GM19452 (cell line): ENCODE measurements around the gene INTS6L.

Experiments used
- ATAC-seq: cut with Tn5 transposase; IDR thresholded peaks from one replicate; pipeline ENCODE4 v1.9.1; 2021; ENCODE audit not compliant: unreplicated experiment

The INTS6L gene, protein sequence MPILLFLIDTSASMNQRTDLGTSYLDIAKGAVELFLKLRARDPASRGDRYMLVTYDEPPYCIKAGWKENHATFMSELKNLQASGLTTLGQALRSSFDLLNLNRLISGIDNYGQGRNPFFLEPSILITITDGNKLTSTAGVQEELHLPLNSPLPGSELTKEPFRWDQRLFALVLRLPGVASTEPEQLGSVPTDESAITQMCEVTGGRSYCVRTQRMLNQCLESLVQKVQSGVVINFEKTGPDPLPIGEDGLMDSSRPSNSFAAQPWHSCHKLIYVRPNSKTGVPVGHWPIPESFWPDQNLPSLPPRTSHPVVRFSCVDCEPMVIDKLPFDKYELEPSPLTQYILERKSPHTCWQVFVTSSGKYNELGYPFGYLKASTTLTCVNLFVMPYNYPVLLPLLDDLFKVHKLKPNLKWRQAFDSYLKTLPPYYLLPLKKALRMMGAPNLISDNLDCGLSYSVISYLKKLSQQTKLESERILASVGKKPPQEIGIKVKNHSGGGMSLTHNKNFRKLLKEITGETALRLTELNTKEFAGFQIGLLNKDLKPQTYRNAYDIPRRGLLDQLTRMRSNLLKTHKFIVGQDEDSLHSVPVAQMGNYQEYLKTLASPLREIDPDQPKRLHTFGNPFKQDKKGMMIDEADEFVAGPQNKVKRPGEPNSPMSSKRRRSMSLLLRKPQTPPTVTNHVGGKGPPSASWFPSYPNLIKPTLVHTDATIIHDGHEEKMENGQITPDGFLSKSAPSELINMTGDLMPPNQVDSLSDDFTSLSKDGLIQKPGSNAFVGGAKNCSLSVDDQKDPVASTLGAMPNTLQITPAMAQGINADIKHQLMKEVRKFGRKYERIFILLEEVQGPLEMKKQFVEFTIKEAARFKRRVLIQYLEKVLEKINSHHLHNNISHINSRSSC

DNA sequence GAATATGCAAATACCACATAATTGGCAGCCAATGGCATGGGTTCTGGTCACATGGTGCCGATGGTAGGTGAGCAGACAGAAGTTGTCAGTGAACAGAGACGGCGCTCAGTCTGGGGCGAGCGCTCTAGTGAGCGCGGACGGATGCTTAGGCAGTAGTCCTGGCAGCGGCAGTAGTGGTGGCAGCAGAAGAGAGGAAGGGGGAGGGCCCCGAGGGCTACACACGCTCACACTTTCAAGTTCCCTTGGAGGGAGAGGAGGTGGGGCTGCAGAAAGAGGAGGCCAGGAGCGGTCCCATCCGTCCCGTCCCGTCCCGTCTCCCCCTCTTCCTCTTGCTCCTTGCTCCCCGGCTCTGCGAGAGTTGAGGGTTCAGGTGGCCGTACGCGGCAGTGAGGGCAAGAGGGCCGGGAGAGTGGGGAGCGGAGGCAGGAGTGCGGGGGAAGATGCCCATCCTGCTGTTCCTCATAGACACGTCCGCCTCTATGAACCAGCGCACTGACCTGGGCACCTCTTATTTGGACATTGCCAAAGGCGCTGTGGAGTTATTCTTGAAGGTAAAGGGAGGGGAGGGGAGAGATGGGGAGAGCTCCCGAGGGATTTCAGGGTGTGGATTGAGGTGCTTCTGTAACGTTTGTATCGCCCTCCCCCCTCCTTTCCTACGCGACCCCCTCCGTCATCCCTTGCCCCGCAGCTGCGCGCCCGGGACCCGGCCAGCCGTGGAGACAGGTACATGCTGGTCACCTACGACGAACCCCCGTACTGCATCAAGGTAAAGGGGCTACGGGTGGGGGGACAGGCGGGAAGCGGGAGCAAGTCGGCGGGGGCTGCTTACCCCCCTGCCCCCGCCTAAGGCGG, at the start of gene INTS6L:
INTS6L (plus strand) TSS at position 108 of the 852 bp plus-strand sequence; CDS start at position 441, 333 bp downstream.
- ATAC-seq, result peak; percentile 76

DNA sequence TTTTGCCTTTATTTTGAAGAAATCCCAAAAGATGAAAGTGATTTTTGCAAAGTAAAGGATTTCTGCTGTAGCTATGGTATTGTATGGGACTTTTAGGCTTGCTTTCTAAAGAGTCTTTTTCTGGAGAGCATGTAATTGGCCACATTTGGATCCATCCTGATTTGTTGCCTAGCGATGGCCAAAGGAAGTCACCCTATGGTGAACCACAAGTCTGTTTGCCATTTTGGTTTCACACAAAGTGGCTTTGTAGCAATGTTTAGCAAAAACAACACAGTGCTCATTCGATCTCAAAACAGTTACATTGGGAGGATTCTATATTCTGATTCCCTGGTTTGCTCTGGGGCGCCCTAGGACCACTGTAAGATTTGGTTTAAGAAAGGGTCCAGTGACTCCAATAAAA, 44.1 kb upstream of the INTS6L start:
- no peak for ATAC-seq

GRCh38 chrX:135477576-135477975, 42.9 kb upstream of the INTS6L start:
- no peak for ATAC-seq

- no peak for ATAC-seq
These were observed 40.4 kb upstream of the INTS6L start for GRCh38 chrX:135480076-135480475.

DNA sequence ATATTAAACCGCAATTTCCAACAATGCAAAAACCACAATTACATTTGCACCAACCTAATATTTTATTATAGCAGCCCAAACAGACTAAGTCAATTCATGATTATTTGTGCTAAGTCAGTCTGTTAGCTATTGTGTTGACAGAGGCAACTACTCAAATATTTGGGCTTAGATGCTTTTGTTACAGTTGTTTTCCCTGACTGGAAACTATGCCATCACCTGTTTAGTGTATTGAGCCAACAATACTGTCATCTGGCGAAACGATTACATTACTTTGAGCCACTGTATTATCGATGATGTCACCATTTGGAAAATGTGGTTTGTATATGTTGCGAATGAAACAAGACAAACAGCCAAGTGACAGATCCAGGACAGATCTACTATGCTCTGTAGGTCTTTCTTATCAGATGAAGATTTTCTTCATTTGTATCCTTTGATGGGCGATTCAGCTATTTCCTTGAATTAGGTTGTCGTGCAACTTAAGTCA, 38.7 kb upstream of the INTS6L start:
- no peak for ATAC-seq

- no peak for ATAC-seq
These were observed 35.7 kb upstream of the INTS6L start for GRCh38 chrX:135484641-135485289.

GRCh38 chrX:135489542-135489941, 30.9 kb upstream of the INTS6L start:
- peak; percentile 90 for ATAC-seq

DNA sequence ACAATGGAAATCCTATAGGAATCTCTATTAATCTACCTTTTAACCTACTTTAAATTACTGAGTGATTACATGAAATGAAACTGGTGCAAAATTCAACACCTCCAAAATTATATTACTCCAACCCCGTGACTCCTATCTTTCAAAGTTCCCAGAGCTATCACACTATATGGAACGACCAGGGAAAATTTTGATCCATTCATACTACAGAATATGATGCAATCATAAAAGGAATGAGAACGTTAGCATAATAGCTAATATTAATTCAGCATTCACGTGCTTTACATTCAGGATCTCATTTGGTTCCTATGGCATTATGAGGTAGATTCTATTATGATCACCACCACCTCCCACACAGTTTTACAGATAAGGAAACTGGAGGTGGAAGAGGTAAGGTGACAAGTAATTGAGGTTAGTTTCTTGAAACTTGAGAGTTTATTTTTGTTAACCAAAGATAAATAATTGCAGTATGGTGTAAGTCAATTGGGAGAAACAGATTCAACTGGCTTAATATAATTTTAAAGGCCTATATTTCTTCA, 29.4 kb upstream of the INTS6L start:
- ATAC-seq, result no peak

GRCh38 chrX:135494453-135494852, 26.0 kb upstream of the INTS6L start:
- no peak for ATAC-seq

DNA sequence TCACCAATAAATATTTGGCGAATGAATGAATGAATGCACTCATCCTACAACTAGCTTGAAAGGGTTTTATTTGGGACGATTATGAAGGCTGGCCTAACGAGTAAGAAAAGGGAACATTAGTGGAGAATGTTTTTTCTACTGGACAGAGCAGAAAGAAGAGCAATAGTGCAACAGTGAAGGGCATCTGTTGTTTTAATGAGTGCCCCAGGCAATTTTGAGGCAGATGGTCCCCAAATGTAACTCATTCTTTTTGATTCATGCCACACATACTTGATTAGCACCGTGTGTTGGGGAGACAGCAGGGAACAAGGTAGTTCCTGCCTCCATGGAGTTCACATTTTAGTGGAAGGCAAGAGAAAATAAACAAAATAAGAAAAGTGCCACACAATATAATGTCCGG, 22.7 kb upstream of the INTS6L start:
- ATAC-seq, result no peak

DNA sequence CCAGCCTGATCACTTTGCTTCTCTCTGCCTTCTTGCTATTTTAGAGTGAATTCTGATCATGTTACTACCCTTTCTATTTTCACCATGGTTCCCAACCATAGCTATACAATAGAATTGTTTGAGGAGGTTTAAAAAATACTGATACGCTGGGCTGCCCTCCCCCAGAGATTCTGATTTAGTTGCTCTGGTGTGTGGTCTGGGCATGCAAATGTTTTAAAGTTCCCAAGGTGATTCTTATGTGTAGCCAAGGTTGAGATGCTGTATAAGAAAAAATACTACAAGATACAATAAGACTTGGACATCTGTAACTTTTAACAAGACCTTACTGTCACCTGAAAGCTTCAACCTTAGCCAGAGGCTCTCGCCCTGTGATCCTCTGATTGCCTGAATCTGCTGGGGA, 22.2 kb upstream of the INTS6L start:
- ATAC-seq, result no peak

DNA sequence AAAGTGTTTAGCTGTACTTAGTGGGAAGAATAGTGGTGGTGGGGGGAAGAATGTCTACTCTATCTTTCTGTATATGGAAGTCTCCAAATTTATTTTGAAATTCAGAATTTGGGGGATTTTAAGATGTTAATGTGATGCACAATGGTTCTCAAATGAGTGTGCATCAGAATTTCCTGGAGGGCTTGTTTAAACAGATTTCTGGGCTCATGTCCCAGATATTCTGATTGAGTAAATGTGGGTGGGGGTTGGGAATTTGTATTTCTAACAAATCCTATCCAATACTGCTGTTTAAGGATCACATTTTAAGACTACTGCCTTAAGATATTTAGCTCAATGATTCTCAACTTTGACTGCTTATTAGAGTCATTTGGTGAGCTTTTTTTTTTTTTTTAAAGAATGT, 15.1 kb upstream of the INTS6L start:
- no peak for ATAC-seq

DNA sequence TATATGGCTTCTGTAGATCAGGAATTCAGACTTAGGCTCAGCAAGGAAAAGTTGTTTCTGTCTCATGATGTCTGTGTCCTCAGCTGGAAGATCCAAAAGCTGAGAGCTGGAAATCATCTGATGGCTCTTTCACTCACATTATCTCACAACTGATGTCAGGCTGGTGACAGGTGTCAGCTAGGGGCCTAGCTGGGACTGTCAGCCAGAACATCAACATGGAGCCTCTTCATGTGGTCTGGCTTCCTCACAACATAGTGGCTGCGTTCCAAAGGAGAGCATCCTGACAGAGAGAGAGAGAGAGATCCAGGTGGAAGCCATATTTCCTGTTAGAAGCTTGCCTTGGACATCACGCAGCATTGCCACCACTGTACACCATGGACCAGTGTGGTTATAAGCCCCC, 10.6 kb upstream of the INTS6L start:
- ATAC-seq, result no peak

DNA sequence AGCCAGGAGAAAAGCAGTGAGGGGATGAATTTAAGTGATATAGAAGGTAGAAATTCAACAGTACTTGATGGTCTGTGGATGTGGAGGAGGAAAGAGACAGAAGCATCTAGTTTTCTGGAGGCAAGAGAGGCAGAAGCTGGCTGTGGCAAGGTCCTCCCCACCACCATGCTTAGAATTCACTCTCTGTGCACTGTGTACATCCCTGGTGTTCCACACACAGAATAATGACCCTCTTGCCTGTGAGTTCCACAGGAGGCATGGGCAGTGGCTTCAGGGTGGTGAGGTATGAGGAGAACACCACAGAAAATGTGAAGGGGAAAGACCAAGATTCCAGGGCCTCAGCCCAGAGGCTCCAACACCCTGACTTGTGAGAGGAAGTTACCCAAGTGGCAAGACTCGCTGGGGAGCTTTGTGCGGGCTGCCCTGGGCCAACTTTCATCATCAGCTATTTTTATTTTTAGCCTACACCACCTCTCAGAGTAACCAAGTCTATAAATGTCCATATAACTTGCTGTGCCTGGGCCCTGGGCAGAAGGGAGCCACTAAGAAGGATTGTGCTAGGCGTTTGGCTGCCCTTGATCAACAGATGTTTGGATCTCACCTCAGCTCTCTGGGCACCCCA, 7.8 kb upstream of the INTS6L start:
- no peak for ATAC-seq

DNA sequence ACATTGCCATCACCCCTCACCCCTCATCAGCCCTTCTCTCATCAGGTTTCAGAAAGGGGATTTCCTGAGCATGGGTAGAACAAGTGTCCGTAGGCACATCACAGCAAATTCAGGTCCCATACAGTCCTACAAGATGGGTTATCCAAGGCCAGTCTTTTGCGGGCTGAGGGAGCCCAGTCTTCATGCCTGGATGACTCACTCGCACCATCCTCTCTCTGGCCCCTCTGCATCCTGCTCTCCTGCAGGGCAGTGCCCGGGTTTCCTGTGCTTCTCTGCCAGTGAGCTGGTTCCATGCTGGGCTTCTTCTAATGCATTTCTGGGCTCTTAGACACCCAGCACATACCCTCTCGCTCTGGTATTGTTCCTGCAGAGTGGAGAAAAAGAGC, 7.3 kb upstream of the INTS6L start:
- ATAC-seq, result no peak

- ATAC-seq, result no peak
These were observed 4.1 kb upstream of the INTS6L start for GRCh38 chrX:135516376-135516775.

DNA sequence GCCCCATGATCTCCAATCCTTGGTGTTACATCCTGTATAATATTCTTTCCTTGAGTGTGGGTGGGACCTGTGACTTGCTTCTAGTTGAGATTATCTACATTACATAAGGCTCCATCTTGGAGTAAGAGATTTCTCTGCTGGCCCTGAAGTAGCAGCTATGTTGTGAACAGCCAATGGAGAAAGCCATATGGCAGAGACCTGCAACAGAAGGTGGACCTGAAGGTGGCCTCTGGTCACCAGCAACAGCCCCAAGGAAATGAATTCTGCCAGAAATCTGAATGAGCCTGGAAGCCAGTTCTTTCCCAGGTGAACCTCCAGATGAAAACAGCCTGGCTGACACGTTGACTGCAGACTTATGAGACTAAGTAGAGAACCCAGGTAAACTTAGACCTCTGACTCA, 2.3 kb upstream of the INTS6L start:
- no peak for ATAC-seq

DNA sequence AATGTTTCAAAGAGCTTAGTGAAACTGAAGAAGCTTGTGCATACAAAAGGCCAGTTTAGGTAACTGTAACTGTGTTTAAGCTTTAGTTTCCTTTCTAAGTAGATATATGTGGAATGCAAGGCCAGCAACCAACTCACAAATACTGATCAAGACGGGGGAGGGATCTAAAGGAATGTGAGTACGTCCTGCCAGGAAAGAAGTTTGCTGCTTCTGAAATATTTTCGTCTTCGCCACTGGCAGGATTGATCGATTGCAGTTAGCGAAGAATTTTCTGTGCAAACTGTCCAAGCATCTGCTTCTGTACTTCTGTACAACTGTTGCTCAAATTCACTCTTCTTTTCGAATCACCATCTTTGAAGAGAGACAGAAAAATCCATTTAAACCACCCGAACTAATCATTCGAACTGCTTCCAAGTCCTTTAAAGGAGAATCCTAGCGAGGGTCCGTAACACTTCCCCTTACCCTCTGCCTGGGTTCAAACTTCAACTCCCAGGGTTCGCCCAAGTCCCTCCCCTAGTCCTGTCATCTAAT, 373 bp upstream of the INTS6L start:
- ATAC-seq, result peak; percentile 1

DNA sequence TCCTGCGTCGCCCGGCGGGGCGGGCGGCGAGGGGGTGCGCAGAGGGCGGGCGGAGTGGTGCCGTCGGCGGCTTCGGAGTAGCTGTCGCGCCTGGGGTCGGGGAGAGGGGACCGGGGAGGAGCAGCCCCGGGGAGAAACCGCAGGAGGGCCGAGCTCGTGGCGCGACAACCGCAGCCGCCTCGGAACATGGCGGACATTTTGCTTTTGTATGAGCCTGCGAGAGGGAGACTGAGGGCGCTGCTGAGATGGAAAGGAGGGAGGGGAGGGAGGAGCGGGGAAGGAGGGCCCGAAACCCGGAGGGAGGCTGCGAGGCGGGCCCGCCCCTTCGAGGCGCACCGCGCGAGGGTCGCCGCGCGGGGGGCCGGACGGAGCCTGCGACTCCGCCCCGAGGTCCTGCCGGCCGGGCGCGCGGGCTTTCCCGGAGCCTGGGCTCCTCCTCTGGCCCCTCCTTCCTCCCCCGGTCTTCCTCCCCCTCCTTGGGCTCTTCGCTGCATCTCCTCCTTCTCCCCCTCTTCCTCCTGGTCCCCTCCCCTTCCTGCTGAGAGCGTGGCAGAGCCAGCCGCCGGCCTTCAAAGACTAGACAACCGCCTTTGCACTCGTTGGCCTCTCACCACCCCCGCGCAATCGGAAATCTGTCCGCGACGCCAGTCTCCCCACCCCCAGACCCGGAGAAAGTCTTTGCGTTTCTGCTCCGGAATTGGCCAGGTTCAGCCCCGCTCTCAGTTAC, 1.1 kb downstream of the INTS6L start:
- ATAC-seq, result peak; percentile 65
